Endodermal cell (in vitro differentiated cells): ENCODE data around the gene UCK1. TPM values are rescaled to one million over a fixed set of nuclear protein-coding genes. Genes with fewer than 3 reads are reported as not detected.
A peak's percentile ranks its signal among the peaks of the same experiment; 100 is the strongest.

Experiments used
- DNase-seq: peaks from one replicate; pipeline ENCODE4 v3.0.0-alpha.2; 2017
- H3K27ac ChIP-seq: 2 replicates; pipeline ENCODE4 v1.5.1; 2013; ENCODE audit warnings: mild to moderate bottlenecking, low read depth, low read length, moderate library complexity
- H3K27me3 ChIP-seq: 2 replicates; pipeline ENCODE4 v1.6.1; 2013; ENCODE audit warnings: mild to moderate bottlenecking, low read length, moderate library complexity; ENCODE audit not compliant: insufficient read depth, control insufficient read depth, poor library complexity, severe bottlenecking
- H3K36me3 ChIP-seq: 2 replicates; pipeline ENCODE4 v1.7.0; 2013; ENCODE audit warnings: mild to moderate bottlenecking, low read length, moderate library complexity; ENCODE audit not compliant: control insufficient read depth, insufficient read depth
- H3K4me1 ChIP-seq: one replicate; pipeline ENCODE4 v1.7.0; 2013; ENCODE audit warnings: low read length; ENCODE audit not compliant: control insufficient read depth, insufficient read depth
- H3K4me3 ChIP-seq: 2 replicates; pipeline ENCODE4 v1.5.1; 2013; ENCODE audit warnings: mild to moderate bottlenecking, low read length, moderate library complexity
- H3K9ac ChIP-seq: 2 replicates; pipeline ENCODE4 v1.6.1; 2013; ENCODE audit warnings: mild to moderate bottlenecking, low read length, moderate library complexity; ENCODE audit not compliant: poor library complexity, severe bottlenecking; ENCODE audit errors: extremely low read depth
- H3K9me3 ChIP-seq: 2 replicates; pipeline ENCODE4 v1.6.1; 2013; ENCODE audit warnings: mild to moderate bottlenecking, low read length, moderate library complexity; ENCODE audit not compliant: control insufficient read depth
- H3K27ac Mint-ChIP-seq: 2 replicates; pipeline ENCODE4 v1.8.0; 2020; ENCODE audit warnings: mixed read lengths
- H3K27me3 Mint-ChIP-seq: 2 replicates; pipeline ENCODE4 v1.8.0; 2021; ENCODE audit warnings: mild to moderate bottlenecking, mixed read lengths; ENCODE audit not compliant: insufficient read depth
- H3K36me3 Mint-ChIP-seq: 2 replicates; pipeline ENCODE4 v1.8.0; 2020; ENCODE audit warnings: low read depth, mixed read lengths
- H3K4me1 Mint-ChIP-seq: 2 replicates; pipeline ENCODE4 v1.8.0; 2020; ENCODE audit warnings: mixed read lengths
- H3K4me3 Mint-ChIP-seq: 2 replicates; pipeline ENCODE4 v1.8.0; 2020; ENCODE audit warnings: mild to moderate bottlenecking, moderate library complexity, mixed read lengths
- H3K9me3 Mint-ChIP-seq: 2 replicates; pipeline ENCODE4 v1.8.0; 2020; ENCODE audit warnings: mild to moderate bottlenecking, mixed read lengths
- CTCF ChIP-seq: fragments of 200-600 bp; sonication (generic); conservative IDR thresholded peaks from 2 replicates; pipeline ENCODE4 v1.5.0; 2021; ENCODE audit warnings: antibody characterized with exemption, mild to moderate bottlenecking
- WGBS, 2 experiments: methylation state at CpG; one replicate each; pipeline versions ENCODE4 v1.1.5 to v1.1.7; 2013; ENCODE audit warnings: missing lambda C conversion rate in 2 of 2, mixed read lengths in 1 of 2; ENCODE audit not compliant: insufficient coverage in 1 of 2, insufficient read length in 1 of 2; 5-methylcytosine and 5-hydroxymethylcytosine counted together
- total RNA-seq, 2 donors: library from RNA; stranded (reverse); fragmentation: NEBNext Ultra II Directional in 1 of 2; extraction: Animal tissue kit (Norgen Biotek cat#: 25700) in 1 of 2; gene quantifications; 2 replicates in 1 of 2; 3 replicates in 1 of 2; pipeline ENCODE4 v1.2.1, GENCODE V29; 2021

UCK1 gene
- total RNA-seq, 2 donors from 2014 or later, result 37.9 to 42.9 TPM

- no peak overlapping the region for H3K4me3 Mint-ChIP-seq
- H3K36me3 ChIP-seq, result peaks cover 96% of the 10 kb centered on the region
These were observed 52.2 kb downstream of the UCK1 start for GRCh38 chr9:131478911-131479310.

DNA sequence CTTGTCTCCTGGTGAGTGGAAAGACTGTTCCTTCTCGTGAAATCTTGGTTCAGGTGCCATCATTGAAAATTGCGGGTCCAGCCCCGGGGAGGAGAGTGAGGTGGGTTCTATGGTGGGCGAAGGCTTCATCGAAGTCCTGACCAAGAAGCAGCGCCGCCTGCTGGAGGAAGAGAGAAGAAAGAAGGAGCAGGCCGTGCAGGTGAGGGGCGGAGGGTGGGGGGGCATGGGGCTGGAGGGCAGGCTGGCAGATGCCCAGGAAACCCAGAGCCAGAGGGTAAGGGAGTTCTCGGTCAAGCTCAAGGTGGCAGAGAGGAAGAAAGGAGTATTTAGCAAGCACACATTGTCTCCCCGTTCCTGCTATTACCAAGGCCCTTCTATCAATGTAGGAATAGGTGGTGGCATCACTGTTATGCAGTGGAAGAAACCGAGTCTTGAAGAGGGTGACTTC is 52.6 kb downstream of the UCK1 start:
- Histone ChIP-seq H3K36me3 (peaks cover 96% of the 10 kb centered on the region), H3K4me1 (no peaks in the 10 kb centered on the region), H3K9me3 (no peaks in the 10 kb centered on the region), H3K4me3 (no peak overlapping the region), H3K27ac (no peak overlapping the region), H3K27me3 (no peaks in the 10 kb centered on the region), H3K9ac (no peak overlapping the region)
- Mint-ChIP-seq H3K4me3 (no peak overlapping the region), H3K27me3 (no peaks in the 10 kb centered on the region), H3K4me1 (no peaks in the 10 kb centered on the region), H3K27ac (peak overlapping the region; percentile 86), H3K36me3 (peaks cover 84% of the 10 kb centered on the region), H3K9me3 (no peaks in the 10 kb centered on the region)
- WGBS, 2 experiments, result 64 to 76% methylated on average over 6 to 12 of the region's 12 CpGs
- TF ChIP-seq CTCF, result peak; percentile 82
- DNase-seq, result peak; percentile 92

More at GRCh38 chr9:131478911-131479310, 52.2 kb downstream of the UCK1 start:
- no peaks in the 10 kb centered on the region for H3K27me3 ChIP-seq
- TF ChIP-seq CTCF, result no peak
- Mint-ChIP-seq H3K27me3 (no peaks in the 10 kb centered on the region), H3K4me1 (no peaks in the 10 kb centered on the region), H3K27ac (no peak overlapping the region), H3K9me3 (no peaks in the 10 kb centered on the region), H3K36me3 (peaks cover 84% of the 10 kb centered on the region)
- no peaks in the 10 kb centered on the region for H3K9me3 ChIP-seq
- 96 to 100% methylated on average over 7 to 10 of the region's 10 CpGs for WGBS, 2 experiments
- no peaks in the 10 kb centered on the region for H3K4me1 ChIP-seq
- no peak overlapping the region for H3K4me3 ChIP-seq
- no peak overlapping the region for H3K27ac ChIP-seq
- no peak for DNase-seq
- no peak overlapping the region for H3K9ac ChIP-seq

GRCh38 chr9:131477816-131478419 is 53.1 kb downstream of the UCK1 start:
- Mint-ChIP-seq H3K9me3 (no peaks in the 10 kb centered on the region), H3K4me1 (no peaks in the 10 kb centered on the region), H3K36me3 (peaks cover 84% of the 10 kb centered on the region), H3K27ac (peak overlapping the region; percentile 86), H3K27me3 (no peaks in the 10 kb centered on the region), H3K4me3 (no peak overlapping the region)
- Histone ChIP-seq H3K9me3 (no peaks in the 10 kb centered on the region), H3K4me3 (no peak overlapping the region), H3K36me3 (peaks cover 96% of the 10 kb centered on the region), H3K4me1 (no peaks in the 10 kb centered on the region), H3K27ac (no peak overlapping the region), H3K9ac (no peak overlapping the region), H3K27me3 (no peaks in the 10 kb centered on the region)
- DNase-seq, result no peak
- TF ChIP-seq CTCF, result no peak
- WGBS, 2 experiments, result 91 to 97% methylated on average over 10 to 19 of the region's 19 CpGs
